NCI-H2171 (cell line): ENCODE data around the gene DCLRE1A.
"Not testable (repeated sequence)": the region's sequence is repeated elsewhere in the genome, so short reads cannot be mapped to it uniquely, and the experiment has no call there.

Experiments used
- DNase-seq: peaks from one replicate; lab custom pipeline; 2025; lab: John Stamatoyannopoulos, UW

DCLRE1A gene

GRCh38 chr10:113857210-113857609, 3.3 kb upstream of the DCLRE1A start:
- no peak for DNase-seq

- DNase-seq: no peak
Measured at GRCh38 chr10:113856563-113856962, 2.7 kb upstream of the DCLRE1A start.

GRCh38 chr10:113854761-113855588, 1.1 kb upstream of the DCLRE1A start:
- DNase-seq: no peak

- no peak for DNase-seq
Measured at GRCh38 chr10:113853578-113854012, 287 bp downstream of the DCLRE1A start.

- DNase-seq: no peak
Measured at GRCh38 chr10:113849946-113850345, 3.9 kb downstream of the DCLRE1A start.

- no peak for DNase-seq
Measured at GRCh38 chr10:113849140-113849803, 4.6 kb downstream of the DCLRE1A start.

GRCh38 chr10:113846036-113846435, 7.8 kb downstream of the DCLRE1A start:
- no peak for DNase-seq

GRCh38 chr10:113843972-113844485, 9.9 kb downstream of the DCLRE1A start:
- DNase-seq: no peak

GRCh38 chr10:113842171-113842570, 11.7 kb downstream of the DCLRE1A start:
- no peak for DNase-seq

GRCh38 chr10:113828567-113828966, 25.3 kb downstream of the DCLRE1A start:
- not testable (repeated sequence) for DNase-seq

GRCh38 chr10:113825791-113826190, 28.1 kb downstream of the DCLRE1A start:
- DNase-seq: no peak

GRCh38 chr10:113823389-113823788, 30.5 kb downstream of the DCLRE1A start:
- DNase-seq: no peak

GRCh38 chr10:113822174-113822573, 31.7 kb downstream of the DCLRE1A start:
- no peak for DNase-seq

- DNase-seq: not testable (repeated sequence)
Measured at GRCh38 chr10:113821306-113821705, 32.6 kb downstream of the DCLRE1A start.

- no peak for DNase-seq
Measured at GRCh38 chr10:113820507-113820906, 33.4 kb downstream of the DCLRE1A start.

GRCh38 chr10:113819989-113820388, 33.9 kb downstream of the DCLRE1A start:
- DNase-seq: no peak

GRCh38 chr10:113814700-113815099, 39.2 kb downstream of the DCLRE1A start:
- not testable (repeated sequence) for DNase-seq

- no peak for DNase-seq
Measured at GRCh38 chr10:113808168-113808567, 45.7 kb downstream of the DCLRE1A start.

- DNase-seq: no peak
Measured at GRCh38 chr10:113806503-113806902, 47.4 kb downstream of the DCLRE1A start.

- DNase-seq: no peak
Measured at GRCh38 chr10:113802997-113803396, 50.9 kb downstream of the DCLRE1A start.

GRCh38 chr10:113801569-113801968, 52.3 kb downstream of the DCLRE1A start:
- no peak for DNase-seq

GRCh38 chr10:113791691-113792090, 62.2 kb downstream of the DCLRE1A start:
- no peak for DNase-seq

GRCh38 chr10:113788604-113789083, 65.2 kb downstream of the DCLRE1A start:
- DNase-seq: no peak
